GM12872 (cell line): ENCODE data around the gene SENP6.
A peak's percentile ranks its signal among the peaks of the same experiment; 100 is the strongest.

Experiments used
- CTCF ChIP-seq: IDR thresholded peaks from 3 replicates; pipeline ENCODE4 v1.5.1; 2011; ENCODE audit warnings: low read depth, mild to moderate bottlenecking, low read length, moderate library complexity; ENCODE audit not compliant: insufficient read depth

SENP6 gene

GRCh38 chr6:75643173-75643572, 41.5 kb downstream of the SENP6 start:
- TF ChIP-seq CTCF = no peak

GRCh38 chr6:75656479-75656878, 54.8 kb downstream of the SENP6 start:
- no peak for TF ChIP-seq CTCF

GRCh38 chr6:75657327-75657726, 55.6 kb downstream of the SENP6 start:
- no peak for TF ChIP-seq CTCF

- TF ChIP-seq CTCF = no peak
Measured at GRCh38 chr6:75666592-75666991, 64.9 kb downstream of the SENP6 start.

- TF ChIP-seq CTCF = no peak
Measured at GRCh38 chr6:75673884-75674283, 72.2 kb downstream of the SENP6 start.

- no peak for TF ChIP-seq CTCF
Measured at GRCh38 chr6:75676377-75676776, 74.7 kb downstream of the SENP6 start.

- peak; percentile 14; the same call in 1 of the 3 replicates for TF ChIP-seq CTCF
Measured at GRCh38 chr6:75687535-75687934, 85.9 kb downstream of the SENP6 start.

GRCh38 chr6:75689576-75689975, 87.9 kb downstream of the SENP6 start:
- TF ChIP-seq CTCF = no peak
